PC-9 (cell line): ENCODE data around the gene WIPF1. TPM values are rescaled to one million over a fixed set of nuclear protein-coding genes. Genes with fewer than 3 reads are reported as not detected.
A peak's percentile ranks its signal among the peaks of the same experiment; 100 is the strongest.

Experiments used
- BruUV-seq: library from RNA; stranded (reverse); fragments of 400-500 nt; replicated peaks from 2 replicates; lab custom pipeline; 2021; lab: Mats Ljungman, UMichigan
- CTCF ChIA-PET: fragments of 300-600 bp; sonication (Branson Sonifier 250); formaldehyde crosslinking; loops from one replicate; lab custom pipeline; 2022; ENCODE audit warnings: antibody characterized with exemption; lab: Charles Lee
- POLR2A ChIA-PET: fragments of 300-600 bp; sonication (Branson Sonifier 250); formaldehyde crosslinking; loops from one replicate; lab custom pipeline; 2022; ENCODE audit warnings: antibody characterized with exemption; ENCODE audit not compliant: unreplicated experiment; lab: Charles Lee
- DNase-seq, 2 experiments: peaks; one replicate each; pipeline versions ENCODE4 v3.0.0 to v3.0.0-alpha.2; 2015 to 2022; ENCODE audit warnings: mixed read lengths in 1 of 2
- H2AFZ ChIP-seq: fragments of 200-600 bp; sonication (generic); 2 replicates; pipeline ENCODE4 v1.8.1; 2017; ENCODE audit warnings: antibody characterized with exemption
- H3F3A ChIP-seq: fragments of 200-600 bp; sonication (generic); 2 replicates; pipeline ENCODE4 v1.8.1; 2017; ENCODE audit warnings: antibody characterized with exemption, mild to moderate bottlenecking, low read depth; ENCODE audit not compliant: insufficient read depth
- H3K27ac ChIP-seq: fragments of 200-600 bp; sonication (generic); 2 replicates; pipeline ENCODE4 v1.6.1; 2016; ENCODE audit warnings: mixed run types
- H3K27me3 ChIP-seq: fragments of 200-600 bp; sonication (generic); 2 replicates; pipeline ENCODE4 v1.6.1; 2016; ENCODE audit warnings: low read depth, mixed run types; ENCODE audit not compliant: insufficient read depth
- H3K36me3 ChIP-seq: fragments of 200-600 bp; sonication (generic); 2 replicates; pipeline ENCODE4 v1.6.1; 2016; ENCODE audit warnings: low read depth, mixed run types
- H3K4me1 ChIP-seq: fragments of 200-600 bp; sonication (generic); replicated peaks from 2 replicates; pipeline ENCODE4 v1.6.1; 2016; ENCODE audit warnings: mixed run types; ENCODE audit not compliant: insufficient read depth
- H3K4me2 ChIP-seq: fragments of 200-600 bp; sonication (generic); 2 replicates; pipeline ENCODE4 v1.6.1; 2017; ENCODE audit warnings: mixed run types
- H3K4me3 ChIP-seq: fragments of 200-600 bp; sonication (generic); 2 replicates; pipeline ENCODE4 v1.6.1; 2016; ENCODE audit warnings: mixed run types
- H3K79me2 ChIP-seq: fragments of 200-600 bp; sonication (generic); 2 replicates; pipeline ENCODE4 v1.6.1; 2017; ENCODE audit warnings: low read depth, mixed run types
- H3K9me2 ChIP-seq: fragments of 200-600 bp; sonication (generic); 2 replicates; pipeline ENCODE4 v1.8.1; 2017; ENCODE audit warnings: mild to moderate bottlenecking; ENCODE audit not compliant: insufficient read depth
- H3K9me3 ChIP-seq: fragments of 200-600 bp; sonication (generic); 2 replicates; pipeline ENCODE4 v1.8.1; 2016; ENCODE audit warnings: low read depth; ENCODE audit not compliant: insufficient read depth
- H4K20me1 ChIP-seq: fragments of 200-600 bp; sonication (generic); 2 replicates; pipeline ENCODE4 v1.8.1; 2017; ENCODE audit not compliant: insufficient read depth
- CTCF ChIP-seq: fragments of 200-600 bp; sonication (generic); conservative IDR thresholded peaks from 2 replicates; pipeline ENCODE4 v1.6.1; 2017; ENCODE audit warnings: mixed run types, antibody characterized with exemption, mild to moderate bottlenecking, moderate library complexity
- EZH2 ChIP-seq: fragments of 200-600 bp; sonication (generic); IDR thresholded peaks from 2 replicates; pipeline ENCODE4 v1.8.0; 2017; ENCODE audit warnings: antibody characterized with exemption, low read depth
- intact Hi-C: fragments of 100-400 bp; cut with micrococcal nuclease; formaldehyde crosslinking; loops from one replicate; pipeline ENCODE4 v1.10.0; 2022; ENCODE audit not compliant: unreplicated experiment
- total RNA-seq: library from RNA; stranded (reverse); gene quantifications from 2 replicates; pipeline ENCODE4 v1.2.3, GENCODE V29; 2021

Gene WIPF1
- total RNA-seq, 1 experiment from 2014 or later = 0.46 TPM

GRCh38 chr2:174544156-174544555, 53.4 kb downstream of the WIPF1 start:
- H3K36me3 ChIP-seq = no peaks in the 10 kb centered on the region
- 0 out of 2 replicates have a peak, but pooled peaks cover 4% of the 10 kb centered on the region for H3K4me1 ChIP-seq
- BruUV-seq = no TSS peak
- no peak for DNase-seq
- 0 out of 2 replicates have a peak, but pooled peaks cover 5% of the 10 kb centered on the region for H3K27me3 ChIP-seq
- no peak for TF ChIP-seq CTCF
- no peak for TF ChIP-seq EZH2
- intact Hi-C loops = loop anchor here (10.0 kb wide), 1 partner anchor 1139 kb away; no protein-coding TSS in a partner anchor
- no peaks in the 10 kb centered on the region for H3K9me2 ChIP-seq
- H3F3A ChIP-seq = no peaks in the 10 kb centered on the region
- no peak overlapping the region for H3K4me3 ChIP-seq
- H3K79me2 ChIP-seq = no peaks in the 10 kb centered on the region
- no peak overlapping the region for H3K4me2 ChIP-seq
- H3K27ac ChIP-seq = no peak overlapping the region
- CTCF ChIA-PET = no interaction called here
- no peaks in the 10 kb centered on the region for H4K20me1 ChIP-seq
- H3K9me3 ChIP-seq = no peaks in the 10 kb centered on the region
- no peak overlapping the region for H2AFZ ChIP-seq
- POLR2A ChIA-PET = interaction anchor here (0.6 kb wide), 1 partner anchor 203 kb away, joined by 4 read pairs; no protein-coding TSS in a partner anchor

GRCh38 chr2:174540893-174541292, 56.7 kb downstream of the WIPF1 start:
- no peaks in the 10 kb centered on the region for H3F3A ChIP-seq
- POLR2A ChIA-PET = no interaction called here
- H3K27ac ChIP-seq = no peak overlapping the region
- H3K4me3 ChIP-seq = no peak overlapping the region
- TF ChIP-seq CTCF = no peak
- no peaks in the 10 kb centered on the region for H3K36me3 ChIP-seq
- H2AFZ ChIP-seq = no peak overlapping the region
- no peak for DNase-seq
- no peaks in the 10 kb centered on the region for H3K4me1 ChIP-seq
- no peaks in the 10 kb centered on the region for H3K9me2 ChIP-seq
- 0 out of 2 replicates have a peak, but pooled peaks cover 5% of the 10 kb centered on the region for H3K27me3 ChIP-seq
- CTCF ChIA-PET = no interaction called here
- intact Hi-C loops = loop anchor here (10.0 kb wide), 1 partner anchor 1136 kb away; no protein-coding TSS in a partner anchor
- H3K79me2 ChIP-seq = no peaks in the 10 kb centered on the region
- BruUV-seq = no TSS peak
- H3K4me2 ChIP-seq = no peak overlapping the region
- no peaks in the 10 kb centered on the region for H4K20me1 ChIP-seq
- no peaks in the 10 kb centered on the region for H3K9me3 ChIP-seq

GRCh38 chr2:174535757-174536703, 61.6 kb downstream of the WIPF1 start:
- intact Hi-C loops = no loop called here
- Histone ChIP-seq H3K4me1 (no peaks in the 10 kb centered on the region), H3K36me3 (no peaks in the 10 kb centered on the region), H3K27ac (no peak overlapping the region), H3K4me3 (no peak overlapping the region), H3K9me3 (no peaks in the 10 kb centered on the region), H2AFZ (no peak overlapping the region), H4K20me1 (no peaks in the 10 kb centered on the region), H3K4me2 (no peak overlapping the region), H3K9me2 (no peaks in the 10 kb centered on the region), H3K79me2 (no peaks in the 10 kb centered on the region), H3K27me3 (no peaks in the 10 kb centered on the region), H3F3A (no peaks in the 10 kb centered on the region)
- BruUV-seq = no TSS peak
- peak in 1 of 2 experiments; percentile 13 for DNase-seq
- ChIA-PET POLR2A (no interaction called here), CTCF (interaction anchor here (0.7 kb wide), 1 partner anchor 610 kb away, joined by 3 read pairs; no protein-coding TSS in a partner anchor)
- TF ChIP-seq CTCF (no peak), EZH2 (no peak)
